Limb (tissue), 2 donors: ENCODE measurements around the gene EIF1.
"Not testable (repeated sequence)": the region's sequence is repeated elsewhere in the genome, so short reads cannot be mapped to it uniquely, and the experiment has no call there.

ENCODE experiments used
- DNase-seq, 2 donors: peaks; one replicate each; pipeline ENCODE4 v3.0.0-alpha.2; 2016; ENCODE audit errors: extremely low spot score in 2 of 2

Gene EIF1

GRCh38 chr17:41655611-41656111 is 33.0 kb upstream of the EIF1 start:
- peak in 1 of 2 donors; percentile 70 for DNase-seq

GRCh38 chr17:41656249-41657023 is 32.2 kb upstream of the EIF1 start:
- DNase-seq, result no peak

GRCh38 chr17:41657176-41657754 is 31.4 kb upstream of the EIF1 start:
- DNase-seq, result no peak

GRCh38 chr17:41657936-41658335 is 30.7 kb upstream of the EIF1 start:
- no peak for DNase-seq

GRCh38 chr17:41658846-41659245 is 29.8 kb upstream of the EIF1 start:
- DNase-seq, result no peak

- no peak for DNase-seq
Observed at GRCh38 chr17:41659427-41660212, 29.1 kb upstream of the EIF1 start.

GRCh38 chr17:41660221-41660711 is 28.4 kb upstream of the EIF1 start:
- no peak for DNase-seq

GRCh38 chr17:41663451-41664171 is 25.1 kb upstream of the EIF1 start:
- DNase-seq, result no peak

GRCh38 chr17:41664172-41664457 is 24.6 kb upstream of the EIF1 start:
- DNase-seq, result no peak

GRCh38 chr17:41664587-41665565 is 23.8 kb upstream of the EIF1 start:
- no peak for DNase-seq

- DNase-seq, result peak; percentile 82 to 93
Observed at GRCh38 chr17:41665566-41666236, 23.0 kb upstream of the EIF1 start.

- no peak for DNase-seq
Observed at GRCh38 chr17:41666237-41666641, 22.4 kb upstream of the EIF1 start.

GRCh38 chr17:41666708-41667279 is 21.9 kb upstream of the EIF1 start:
- DNase-seq, result peak; percentile 69 to 91

GRCh38 chr17:41667280-41668041 is 21.2 kb upstream of the EIF1 start:
- no peak for DNase-seq

- no peak for DNase-seq
Observed at GRCh38 chr17:41672153-41672552, 16.5 kb upstream of the EIF1 start.

GRCh38 chr17:41675157-41676057 is 13.3 kb upstream of the EIF1 start:
- DNase-seq, result not testable (repeated sequence)

- no peak for DNase-seq
Observed at GRCh38 chr17:41676058-41676419, 12.6 kb upstream of the EIF1 start.

GRCh38 chr17:41678411-41678906 is 10.2 kb upstream of the EIF1 start:
- no peak for DNase-seq
